ENCODE data around the gene IGSF3. TPM values are rescaled to one million over a fixed set of nuclear protein-coding genes. Genes with fewer than 3 reads are reported as not detected.
"Not testable (repeated sequence)": the region's sequence is repeated elsewhere in the genome, so short reads cannot be mapped to it uniquely, and the experiment has no call there.

IGSF3 gene
- total and polyA plus RNA-seq, 7 experiments from 2014 or later = 0.04 to 0.63 (median 0.16) TPM; not detected in 3

DNA sequence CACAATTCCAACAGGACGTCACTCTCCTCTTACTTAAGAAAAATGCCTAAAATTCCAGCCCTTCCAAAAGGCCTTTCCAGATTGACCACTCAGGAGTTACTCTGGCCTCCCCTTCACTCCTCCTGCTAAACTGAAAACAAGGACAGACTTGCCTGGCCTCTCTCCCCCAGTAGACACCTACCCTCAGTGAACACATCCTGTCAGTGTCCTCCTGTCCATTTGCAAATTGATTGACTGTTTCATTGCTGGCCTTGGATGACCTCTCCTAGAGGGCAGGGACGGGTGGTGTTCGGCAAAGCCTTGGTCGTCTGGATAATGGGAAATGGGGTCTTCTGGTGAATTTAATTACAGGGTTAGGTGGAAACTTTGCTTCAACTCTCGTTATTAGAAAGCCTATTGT lies 8.9 kb downstream of the IGSF3 start:
- H3K4me3 ChIP-seq (ENCODE audit: low read length); H3K27ac Mint-ChIP-seq; H3K9me3 Mint-ChIP-seq; CTCF ChIA-PET; H3K36me3 Mint-ChIP-seq; POLR2A ChIA-PET; H3K4me1 Mint-ChIP-seq; H3K4me1 ChIP-seq (ENCODE audit: control insufficient read depth in 2 of 2, insufficient read depth in 2 of 2, low read length in 2 of 2); H3K27me3 ChIP-seq (ENCODE audit: control insufficient read depth in 2 of 2, insufficient read depth in 2 of 2, low read length in 2 of 2); DNase-seq; H3K36me3 ChIP-seq (ENCODE audit: control insufficient read depth in 2 of 3, insufficient read depth in 3 of 3, low read length in 3 of 3); H3K4me3 Mint-ChIP-seq; H3K27ac ChIP-seq (ENCODE audit: low read depth, low read length); ATAC-seq; H3K9me3 ChIP-seq (ENCODE audit: control insufficient read depth in 2 of 3, low read length in 3 of 3); intact Hi-C loops (cut with micrococcal nuclease): not testable (repeated sequence)
- H3K27me3 Mint-ChIP-seq = peaks cover 10 to 23% (median 16%) of the 10 kb centered on the region in 5 donors

GRCh38 chr1:116657836-116658235 lies 9.7 kb downstream of the IGSF3 start:
- H3K9me3 ChIP-seq (ENCODE audit: control insufficient read depth in 2 of 3, low read length in 3 of 3); H3K4me1 Mint-ChIP-seq; H3K27ac ChIP-seq (ENCODE audit: low read depth, low read length); H3K36me3 Mint-ChIP-seq; H3K27me3 ChIP-seq (ENCODE audit: control insufficient read depth in 2 of 2, insufficient read depth in 2 of 2, low read length in 2 of 2); H3K36me3 ChIP-seq (ENCODE audit: control insufficient read depth in 2 of 3, insufficient read depth in 3 of 3, low read length in 3 of 3); H3K4me3 ChIP-seq (ENCODE audit: low read length); DNase-seq; H3K4me1 ChIP-seq (ENCODE audit: control insufficient read depth in 2 of 2, insufficient read depth in 2 of 2, low read length in 2 of 2); CTCF ChIA-PET; ATAC-seq; POLR2A ChIA-PET; H3K27ac Mint-ChIP-seq; intact Hi-C loops (cut with micrococcal nuclease); H3K4me3 Mint-ChIP-seq; H3K9me3 Mint-ChIP-seq: not testable (repeated sequence)
- H3K27me3 Mint-ChIP-seq = peaks cover 4 to 23% (median 12%) of the 10 kb centered on the region in 5 donors

DNA sequence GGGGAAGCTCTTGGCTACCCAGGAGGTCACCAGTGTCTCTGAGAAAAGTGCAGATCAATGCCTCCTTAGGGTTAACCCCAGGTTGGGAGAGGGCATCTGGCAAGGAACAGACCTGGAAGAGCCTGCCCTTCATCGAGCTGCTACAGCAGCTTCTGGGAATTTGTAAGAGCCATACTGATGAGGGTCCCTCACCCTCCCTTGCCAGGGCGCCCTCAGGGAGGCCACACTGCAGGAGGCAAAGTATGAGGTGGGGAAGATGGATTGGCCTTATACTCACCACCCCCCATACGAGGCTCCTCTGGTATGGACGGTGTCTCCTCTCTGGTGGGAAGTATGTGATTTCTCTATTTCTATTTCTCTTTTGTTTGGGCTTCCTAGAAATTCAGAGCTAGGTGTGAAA lies 13.2 kb downstream of the IGSF3 start:
- DNase-seq (no peak), ATAC-seq (no peak)
- Histone ChIP-seq H3K4me3 (ENCODE audit: low read length) (no peak overlapping the region), H3K27ac (ENCODE audit: low read depth, low read length) (no peak overlapping the region), H3K36me3 (ENCODE audit: control insufficient read depth in 2 of 3, insufficient read depth in 3 of 3, low read length in 3 of 3) (no peaks in the 10 kb centered on the region), H3K27me3 (ENCODE audit: control insufficient read depth in 2 of 2, insufficient read depth in 2 of 2, low read length in 2 of 2) (no peaks in the 10 kb centered on the region), H3K4me1 (ENCODE audit: control insufficient read depth in 2 of 2, insufficient read depth in 2 of 2, low read length in 2 of 2) (no peaks in the 10 kb centered on the region), H3K9me3 (ENCODE audit: control insufficient read depth in 2 of 3, low read length in 3 of 3) (no peaks in the 10 kb centered on the region)
- Mint-ChIP-seq H3K4me3 (no peak overlapping the region), H3K27ac (no peak overlapping the region), H3K36me3 (no peaks in the 10 kb centered on the region), H3K4me1 (no peaks in the 10 kb centered on the region), H3K27me3 (peaks cover 12 to 37% (median 21%) of the 10 kb centered on the region in 5 donors), H3K9me3 (peaks cover 0 to 1% (median 0%) of the 10 kb centered on the region in 11 donors)
- CTCF ChIA-PET = no interaction called here
- intact Hi-C loops (cut with micrococcal nuclease) = no loop called here
- POLR2A ChIA-PET = no interaction called here

- H3K27ac ChIP-seq (ENCODE audit: low read depth, low read length); intact Hi-C loops (cut with micrococcal nuclease); H3K9me3 ChIP-seq (ENCODE audit: control insufficient read depth in 2 of 3, low read length in 3 of 3); H3K4me1 Mint-ChIP-seq; POLR2A ChIA-PET; H3K27ac Mint-ChIP-seq; DNase-seq; H3K4me3 ChIP-seq (ENCODE audit: low read length); H3K36me3 ChIP-seq (ENCODE audit: control insufficient read depth in 2 of 3, insufficient read depth in 3 of 3, low read length in 3 of 3); ATAC-seq; H3K9me3 Mint-ChIP-seq; H3K27me3 ChIP-seq (ENCODE audit: control insufficient read depth in 2 of 2, insufficient read depth in 2 of 2, low read length in 2 of 2); H3K36me3 Mint-ChIP-seq; H3K4me3 Mint-ChIP-seq; CTCF ChIA-PET; H3K4me1 ChIP-seq (ENCODE audit: control insufficient read depth in 2 of 2, insufficient read depth in 2 of 2, low read length in 2 of 2): not testable (repeated sequence)
- peaks cover 14 to 34% (median 22%) of the 10 kb centered on the region in 5 donors for H3K27me3 Mint-ChIP-seq
Measured at GRCh38 chr1:116652598-116652997, 14.9 kb downstream of the IGSF3 start.

- DNase-seq; H3K4me1 ChIP-seq (ENCODE audit: control insufficient read depth in 2 of 2, insufficient read depth in 2 of 2, low read length in 2 of 2); H3K27me3 ChIP-seq (ENCODE audit: control insufficient read depth in 2 of 2, insufficient read depth in 2 of 2, low read length in 2 of 2); H3K36me3 ChIP-seq (ENCODE audit: control insufficient read depth in 2 of 3, insufficient read depth in 3 of 3, low read length in 3 of 3); intact Hi-C loops (cut with micrococcal nuclease); H3K4me3 Mint-ChIP-seq; H3K9me3 Mint-ChIP-seq; H3K27ac ChIP-seq (ENCODE audit: low read depth, low read length); H3K4me3 ChIP-seq (ENCODE audit: low read length); CTCF ChIA-PET; H3K27ac Mint-ChIP-seq; H3K36me3 Mint-ChIP-seq; ATAC-seq; H3K9me3 ChIP-seq (ENCODE audit: control insufficient read depth in 2 of 3, low read length in 3 of 3); POLR2A ChIA-PET: not testable (repeated sequence)
- Mint-ChIP-seq H3K27me3 (peaks cover 14 to 34% (median 22%) of the 10 kb centered on the region in 5 donors), H3K4me1 (peaks cover 0 to 11% (median 3%) of the 10 kb centered on the region in 7 donors)
Measured at GRCh38 chr1:116650781-116651180, 16.8 kb downstream of the IGSF3 start.

- H3K4me3 Mint-ChIP-seq; H3K36me3 Mint-ChIP-seq; ATAC-seq; H3K27me3 ChIP-seq (ENCODE audit: control insufficient read depth in 2 of 2, insufficient read depth in 2 of 2, low read length in 2 of 2); H3K27ac ChIP-seq (ENCODE audit: low read depth, low read length); POLR2A ChIA-PET; H3K4me3 ChIP-seq (ENCODE audit: low read length); H3K9me3 Mint-ChIP-seq; intact Hi-C loops (cut with micrococcal nuclease); CTCF ChIA-PET; H3K36me3 ChIP-seq (ENCODE audit: control insufficient read depth in 2 of 3, insufficient read depth in 3 of 3, low read length in 3 of 3); DNase-seq; H3K9me3 ChIP-seq (ENCODE audit: control insufficient read depth in 2 of 3, low read length in 3 of 3); H3K4me1 ChIP-seq (ENCODE audit: control insufficient read depth in 2 of 2, insufficient read depth in 2 of 2, low read length in 2 of 2); H3K27ac Mint-ChIP-seq: not testable (repeated sequence)
- Mint-ChIP-seq H3K4me1 (peaks cover 0 to 11% (median 5%) of the 10 kb centered on the region in 7 donors), H3K27me3 (peaks cover 14 to 33% (median 19%) of the 10 kb centered on the region in 5 donors)
Measured at GRCh38 chr1:116649041-116649440, 18.5 kb downstream of the IGSF3 start.

GRCh38 chr1:116648325-116648724 lies 19.2 kb downstream of the IGSF3 start:
- H3K27ac Mint-ChIP-seq; H3K4me3 ChIP-seq (ENCODE audit: low read length); H3K27ac ChIP-seq (ENCODE audit: low read depth, low read length); CTCF ChIA-PET; H3K4me3 Mint-ChIP-seq; ATAC-seq; POLR2A ChIA-PET; H3K36me3 ChIP-seq (ENCODE audit: control insufficient read depth in 2 of 3, insufficient read depth in 3 of 3, low read length in 3 of 3); DNase-seq; H3K27me3 ChIP-seq (ENCODE audit: control insufficient read depth in 2 of 2, insufficient read depth in 2 of 2, low read length in 2 of 2); H3K36me3 Mint-ChIP-seq; intact Hi-C loops (cut with micrococcal nuclease); H3K9me3 Mint-ChIP-seq; H3K9me3 ChIP-seq (ENCODE audit: control insufficient read depth in 2 of 3, low read length in 3 of 3); H3K4me1 ChIP-seq (ENCODE audit: control insufficient read depth in 2 of 2, insufficient read depth in 2 of 2, low read length in 2 of 2): not testable (repeated sequence)
- Mint-ChIP-seq H3K4me1 (peaks cover 0 to 11% (median 5%) of the 10 kb centered on the region in 7 donors), H3K27me3 (peaks cover 16 to 29% (median 19%) of the 10 kb centered on the region in 5 donors)
